Brain microvascular endothelial cell (primary cell): Measurements from ENCODE around the gene MXRA8.

Source experiments
- DNase-seq: peaks from one replicate; pipeline ENCODE4 v3.0.0-alpha.2; 2020
- H3K27ac ChIP-seq: fragments of 250-450 bp; sonication (Bioruptor Pico); 2 replicates; pipeline ENCODE4 v1.5.1; 2020; ENCODE audit warnings: mild to moderate bottlenecking, moderate library complexity
- H3K27me3 ChIP-seq: fragments of 250-450 bp; sonication (Bioruptor Pico); replicated peaks from 2 replicates; pipeline ENCODE4 v1.5.1; 2020; ENCODE audit warnings: mild to moderate bottlenecking
- H3K36me3 ChIP-seq: fragments of 250-450 bp; sonication (Bioruptor Pico); replicated peaks from 2 replicates; pipeline ENCODE4 v1.5.1; 2020; ENCODE audit warnings: mild to moderate bottlenecking
- H3K4me3 ChIP-seq: 2 replicates; pipeline ENCODE4 v1.5.1; 2011; ENCODE audit warnings: low read depth, mild to moderate bottlenecking, control low read depth, low read length, moderate library complexity
- in situ Hi-C: cut with HindIII; loops from 2 replicates; pipeline ENCODE4 v1.10.0; 2017; ENCODE audit warnings: low sequenced_read_pairs, low pct_ligation_motif_present
- TF ChIP-seq, protein P1 (sequence below): IDR thresholded peaks from 2 replicates; pipeline ENCODE4 v1.5.1; 2011; ENCODE audit warnings: low read depth, mild to moderate bottlenecking, moderate library complexity, low read length, control low read depth, inconsistent platforms; ENCODE audit errors: missing control alignments

Gene MXRA8

GRCh38 chr1:1334835-1335234 is 23.5 kb downstream of the MXRA8 start:
- in situ Hi-C loops = no loop called here
- peaks cover 25% of the 10 kb centered on the region for H3K36me3 ChIP-seq
- TF ChIP-seq, protein P1, sequence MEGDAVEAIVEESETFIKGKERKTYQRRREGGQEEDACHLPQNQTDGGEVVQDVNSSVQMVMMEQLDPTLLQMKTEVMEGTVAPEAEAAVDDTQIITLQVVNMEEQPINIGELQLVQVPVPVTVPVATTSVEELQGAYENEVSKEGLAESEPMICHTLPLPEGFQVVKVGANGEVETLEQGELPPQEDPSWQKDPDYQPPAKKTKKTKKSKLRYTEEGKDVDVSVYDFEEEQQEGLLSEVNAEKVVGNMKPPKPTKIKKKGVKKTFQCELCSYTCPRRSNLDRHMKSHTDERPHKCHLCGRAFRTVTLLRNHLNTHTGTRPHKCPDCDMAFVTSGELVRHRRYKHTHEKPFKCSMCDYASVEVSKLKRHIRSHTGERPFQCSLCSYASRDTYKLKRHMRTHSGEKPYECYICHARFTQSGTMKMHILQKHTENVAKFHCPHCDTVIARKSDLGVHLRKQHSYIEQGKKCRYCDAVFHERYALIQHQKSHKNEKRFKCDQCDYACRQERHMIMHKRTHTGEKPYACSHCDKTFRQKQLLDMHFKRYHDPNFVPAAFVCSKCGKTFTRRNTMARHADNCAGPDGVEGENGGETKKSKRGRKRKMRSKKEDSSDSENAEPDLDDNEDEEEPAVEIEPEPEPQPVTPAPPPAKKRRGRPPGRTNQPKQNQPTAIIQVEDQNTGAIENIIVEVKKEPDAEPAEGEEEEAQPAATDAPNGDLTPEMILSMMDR = no peak

DNA sequence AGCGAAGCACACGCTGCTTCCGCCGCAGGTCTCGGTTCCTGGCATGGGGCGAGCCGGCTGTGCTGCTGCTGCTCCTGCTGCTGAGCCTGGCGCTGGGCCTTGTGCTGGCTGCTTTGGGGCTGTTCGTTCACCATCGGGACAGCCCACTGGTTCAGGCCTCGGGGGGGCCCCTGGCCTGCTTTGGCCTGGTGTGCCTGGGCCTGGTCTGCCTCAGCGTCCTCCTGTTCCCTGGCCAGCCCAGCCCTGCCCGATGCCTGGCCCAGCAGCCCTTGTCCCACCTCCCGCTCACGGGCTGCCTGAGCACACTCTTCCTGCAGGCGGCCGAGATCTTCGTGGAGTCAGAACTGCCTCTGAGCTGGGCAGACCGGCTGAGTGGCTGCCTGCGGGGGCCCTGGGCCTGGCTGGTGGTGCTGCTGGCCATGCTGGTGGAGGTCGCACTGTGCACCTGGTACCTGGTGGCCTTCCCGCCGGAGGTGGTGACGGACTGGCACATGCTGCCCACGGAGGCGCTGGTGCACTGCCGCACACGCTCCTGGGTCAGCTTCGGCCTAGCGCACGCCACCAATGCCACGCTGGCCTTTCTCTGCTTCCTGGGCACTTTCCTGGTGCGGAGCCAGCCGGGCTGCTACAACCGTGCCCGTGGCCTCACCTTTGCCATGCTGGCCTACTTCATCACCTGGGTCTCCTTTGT is 24.7 kb downstream of the MXRA8 start:
- Histone ChIP-seq H3K4me3 (no peak overlapping the region), H3K36me3 (peaks cover 20% of the 10 kb centered on the region), H3K27ac (no peak overlapping the region), H3K27me3 (no peaks in the 10 kb centered on the region)
- in situ Hi-C loops = no loop called here
- DNase-seq = no peak
- TF ChIP-seq, protein P1 = no peak

More at GRCh38 chr1:1334835-1335234, 23.5 kb downstream of the MXRA8 start:
- H3K27me3 ChIP-seq = no peaks in the 10 kb centered on the region
- DNase-seq = no peak
- H3K27ac ChIP-seq = no peak overlapping the region
- no peak overlapping the region for H3K4me3 ChIP-seq

- Histone ChIP-seq H3K36me3 (peaks cover 19% of the 10 kb centered on the region), H3K27ac (no peak overlapping the region), H3K27me3 (no peaks in the 10 kb centered on the region), H3K4me3 (no peak overlapping the region)
- in situ Hi-C loops = no loop called here
- no peak for DNase-seq
- TF ChIP-seq, protein P1 = no peak
Observed at GRCh38 chr1:1332774-1333480, 25.4 kb downstream of the MXRA8 start.

- DNase-seq = no peak
- H3K27me3 ChIP-seq = no peaks in the 10 kb centered on the region
- in situ Hi-C loops = no loop called here
- H3K27ac ChIP-seq = no peak overlapping the region
- no peak overlapping the region for H3K4me3 ChIP-seq
- TF ChIP-seq, protein P1 = no peak
- H3K36me3 ChIP-seq = peaks cover 21% of the 10 kb centered on the region
Observed at GRCh38 chr1:1332031-1332755, 26.2 kb downstream of the MXRA8 start.

- Histone ChIP-seq H3K4me3 (no peak within 1 kb of the TSS), H3K27me3 (no peaks in the 10 kb centered on the region), H3K36me3 (peaks cover 21% of the 10 kb centered on the region), H3K27ac (no peak within 1 kb of the TSS)
- in situ Hi-C loops = no loop called here
- DNase-seq = no peak
- TF ChIP-seq, protein P1 = no peak
Observed at GRCh38 chr1:1331068-1331965, 27.0 kb downstream of the MXRA8 start, which contains the start of gene TAS1R3. TSS of gene TAS1R3 (plus strand) at chr1:1331280. CDS start at chr1:1331346, 66 bp downstream.
